H1 (cell line): Measurements from ENCODE around the gene THEM5. TPM values are rescaled to one million over a fixed set of nuclear protein-coding genes. Genes with fewer than 3 reads are reported as not detected.

ENCODE experiments used
- ASH2L ChIP-seq: fragments of 200-600, 300-600 bp; sonication (generic); IDR thresholded peaks from one replicate; pipeline ENCODE4 v1.7.1; 2017; ENCODE audit warnings: low read length
- CTBP2 ChIP-seq: IDR thresholded peaks from 2 replicates; pipeline ENCODE4 v1.7.0; 2011; ENCODE audit warnings: borderline replicate concordance, mild to moderate bottlenecking, moderate library complexity, mixed read lengths, low read length; ENCODE audit not compliant: insufficient read depth, insufficient read length
- PHF8 ChIP-seq: fragments of 200-600 bp; sonication (generic); conservative IDR thresholded peaks from 2 replicates; pipeline ENCODE4 v1.7.1; 2012; ENCODE audit warnings: low read depth, mild to moderate bottlenecking, inconsistent platforms, low read length, moderate library complexity
- TAF7 ChIP-seq: optimal IDR thresholded peaks from 2 replicates; pipeline ENCODE3; 2011; ENCODE audit warnings: low read depth, mild to moderate bottlenecking, inconsistent platforms, low read length, moderate library complexity, borderline replicate concordance
- polyA plus RNA-seq, 7 experiments: library from polyadenylated mRNA; depleted of rRNA in 3 of 7; stranded (reverse) in 5 of 7; unstranded in 2 of 7; fragments of >200 nt in 5 of 7; fragments of 200-250 nt in 2 of 7; gene quantifications; 1 replicate in 5 of 7; 2 replicates in 1 of 7; 4 replicates in 1 of 7; pipeline versions ENCODE4 v1.2.1 to v1.2.3, GENCODE V29; 2011 to 2013; ENCODE audit warnings: missing spikeins in 2 of 7, mixed read lengths in 2 of 7
- total RNA-seq: library from RNA; stranded (reverse); fragmentation: NEBNext Ultra II Directional; extraction: Animal tissue kit (Norgen Biotek cat#: 25700); gene quantifications from 2 replicates; pipeline ENCODE4 v1.2.1, GENCODE V29; 2021
- TF ChIP-seq, protein P1 (sequence below), 3 experiments: IDR thresholded peaks; 1 replicate in 2 of 3; 2 replicates in 1 of 3; pipeline versions ENCODE4 v1.5.1 to v1.6.1; 2011; ENCODE audit warnings: low read length in 3 of 3, mild to moderate bottlenecking in 3 of 3, inconsistent platforms in 2 of 3, low read depth in 1 of 3, moderate library complexity in 1 of 3; ENCODE audit not compliant: insufficient read depth in 1 of 3; ENCODE audit errors: control extremely low read depth in 1 of 3

Gene THEM5
- total and polyA plus RNA-seq, 2 of the 8 experiments (the other 6 are each of a cell fraction or from before 2014, with no cell fraction given), result not detected

DNA sequence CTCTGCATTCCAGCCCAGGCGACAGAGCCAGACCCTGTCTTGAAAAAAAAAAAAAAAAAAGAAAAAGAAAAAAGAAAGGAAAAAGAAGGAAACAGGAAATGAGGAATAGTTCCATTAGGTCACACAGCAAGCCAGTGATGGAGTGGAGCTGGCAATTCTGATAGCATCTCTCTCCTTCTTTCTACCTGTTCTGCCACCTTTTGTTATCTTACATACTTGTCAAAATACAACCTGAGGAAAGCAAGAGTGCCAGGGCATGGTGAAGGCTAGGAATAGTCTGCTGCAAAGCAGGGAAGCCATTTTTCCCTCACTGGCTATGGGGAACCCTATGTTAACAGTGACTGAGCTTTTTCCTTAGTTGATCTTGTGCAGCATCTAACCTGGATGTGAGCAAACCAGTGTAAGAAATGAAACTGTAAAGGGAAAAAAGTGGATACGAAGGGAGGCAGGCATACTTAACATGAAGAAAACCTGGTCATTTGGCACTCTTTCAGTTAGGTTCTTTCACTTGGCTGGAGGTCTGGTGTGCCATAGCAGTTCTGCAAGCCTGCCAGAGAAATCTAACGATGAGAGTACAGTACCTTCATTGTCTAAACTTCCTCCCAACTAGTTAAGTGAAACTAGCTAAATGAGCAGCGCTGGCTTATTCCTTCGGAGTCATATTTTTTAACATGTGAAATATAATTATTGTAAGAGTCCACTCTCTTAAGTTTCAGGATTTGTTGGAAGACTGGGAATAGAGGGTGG lies 17.9 kb upstream of the THEM5 start (continued):
- TF ChIP-seq, protein P1, sequence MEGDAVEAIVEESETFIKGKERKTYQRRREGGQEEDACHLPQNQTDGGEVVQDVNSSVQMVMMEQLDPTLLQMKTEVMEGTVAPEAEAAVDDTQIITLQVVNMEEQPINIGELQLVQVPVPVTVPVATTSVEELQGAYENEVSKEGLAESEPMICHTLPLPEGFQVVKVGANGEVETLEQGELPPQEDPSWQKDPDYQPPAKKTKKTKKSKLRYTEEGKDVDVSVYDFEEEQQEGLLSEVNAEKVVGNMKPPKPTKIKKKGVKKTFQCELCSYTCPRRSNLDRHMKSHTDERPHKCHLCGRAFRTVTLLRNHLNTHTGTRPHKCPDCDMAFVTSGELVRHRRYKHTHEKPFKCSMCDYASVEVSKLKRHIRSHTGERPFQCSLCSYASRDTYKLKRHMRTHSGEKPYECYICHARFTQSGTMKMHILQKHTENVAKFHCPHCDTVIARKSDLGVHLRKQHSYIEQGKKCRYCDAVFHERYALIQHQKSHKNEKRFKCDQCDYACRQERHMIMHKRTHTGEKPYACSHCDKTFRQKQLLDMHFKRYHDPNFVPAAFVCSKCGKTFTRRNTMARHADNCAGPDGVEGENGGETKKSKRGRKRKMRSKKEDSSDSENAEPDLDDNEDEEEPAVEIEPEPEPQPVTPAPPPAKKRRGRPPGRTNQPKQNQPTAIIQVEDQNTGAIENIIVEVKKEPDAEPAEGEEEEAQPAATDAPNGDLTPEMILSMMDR (IDR thresholded peaks at IDR 0.05; ENCODE audit: control extremely low read depth in 1 of 3, insufficient read depth in 1 of 3, low read depth in 1 of 3, low read length in 3 of 3), result no peak
- TF ChIP-seq ASH2L (no peak), CTBP2 (no peak), TAF7 (no peak), PHF8 (no peak)
